GM23338 (cell line): ENCODE data around the gene TTC28. TPM values are rescaled to one million over a fixed set of nuclear protein-coding genes. Genes with fewer than 3 reads are reported as not detected.

Source experiments
- ATAC-seq: fragments of 200-7000 bp; cut with Tn5 transposase; 3 replicates; pipeline ENCODE4 v1.9.1; 2020
- DNase-seq: peaks from one replicate; pipeline ENCODE4 v3.0.0-alpha.2; 2015; ENCODE audit warnings: low spot score
- H2AFZ ChIP-seq: fragments of 200-600 bp; sonication (generic); 2 replicates; pipeline ENCODE4 v1.8.0; 2016; ENCODE audit warnings: antibody characterized with exemption, mild to moderate bottlenecking, moderate library complexity
- H3F3A ChIP-seq: fragments of 200-600 bp; sonication (generic); replicated peaks from 2 replicates; pipeline ENCODE4 v1.8.0; 2017; ENCODE audit warnings: antibody characterized with exemption, mixed run types, low read depth
- H3K27ac ChIP-seq: fragments of 200-600 bp; sonication (generic); 2 replicates; pipeline ENCODE4 v1.6.1; 2016; ENCODE audit warnings: low read depth
- H3K27me3 ChIP-seq: fragments of 200-600 bp; sonication (generic); 2 replicates; pipeline ENCODE4 v1.8.0; 2016; ENCODE audit warnings: mild to moderate bottlenecking, mixed run types, moderate library complexity; ENCODE audit not compliant: insufficient read depth
- H3K36me3 ChIP-seq: fragments of 200-600 bp; sonication (generic); 2 replicates; pipeline ENCODE4 v1.8.0; 2016; ENCODE audit warnings: mild to moderate bottlenecking; ENCODE audit not compliant: insufficient read depth
- H3K4me1 ChIP-seq: fragments of 200-600 bp; sonication (generic); 2 replicates; pipeline ENCODE4 v1.8.0; 2016; ENCODE audit warnings: mild to moderate bottlenecking, moderate library complexity; ENCODE audit not compliant: insufficient read depth
- H3K4me2 ChIP-seq: fragments of 200-600 bp; sonication (generic); 2 replicates; pipeline ENCODE4 v1.7.1; 2017; ENCODE audit warnings: mixed run types
- H3K4me3 ChIP-seq: fragments of 200-600 bp; sonication (generic); 2 replicates; pipeline ENCODE4 v1.6.1; 2016; ENCODE audit warnings: mixed run types
- H3K79me2 ChIP-seq: fragments of 200-600 bp; sonication (generic); replicated peaks from 2 replicates; pipeline ENCODE4 v1.8.0; 2017; ENCODE audit warnings: mild to moderate bottlenecking; ENCODE audit not compliant: insufficient read depth
- H3K9me2 ChIP-seq: fragments of 200-600 bp; sonication (generic); 2 replicates; pipeline ENCODE4 v1.8.0; 2017; ENCODE audit not compliant: insufficient read depth
- H4K20me1 ChIP-seq: fragments of 200-600 bp; sonication (generic); replicated peaks from 2 replicates; pipeline ENCODE4 v1.8.0; 2017; ENCODE audit warnings: mild to moderate bottlenecking; ENCODE audit not compliant: insufficient read depth
- H3K27ac Mint-ChIP-seq: 2 replicates; pipeline ENCODE4 v1.8.0; 2020; ENCODE audit warnings: inconsistent platforms, mild to moderate bottlenecking, moderate library complexity, mixed read lengths
- H3K27me3 Mint-ChIP-seq: 3 replicates; pipeline ENCODE4 v1.8.0; 2022; ENCODE audit warnings: low read depth, mild to moderate bottlenecking, moderate library complexity, mixed read lengths, inconsistent platforms; ENCODE audit not compliant: insufficient read depth, poor library complexity
- H3K36me3 Mint-ChIP-seq: 3 replicates; pipeline ENCODE4 v1.8.0; 2021; ENCODE audit warnings: low read depth, mild to moderate bottlenecking, inconsistent platforms, moderate library complexity, mixed read lengths
- H3K4me1 Mint-ChIP-seq: 3 replicates; pipeline ENCODE4 v1.8.0; 2020; ENCODE audit warnings: mild to moderate bottlenecking, inconsistent platforms, mixed read lengths
- H3K4me3 Mint-ChIP-seq: 3 replicates; pipeline ENCODE4 v1.8.0; 2021; ENCODE audit warnings: moderate library complexity, mild to moderate bottlenecking, inconsistent platforms, mixed read lengths
- H3K9me3 Mint-ChIP-seq: 3 replicates; pipeline ENCODE4 v1.8.0; 2020; ENCODE audit warnings: moderate library complexity, mild to moderate bottlenecking, inconsistent platforms, mixed read lengths
- CREB1 ChIP-seq: fragments of 250-450 bp; sonication (Bioruptor Pico); IDR thresholded peaks from 2 replicates; pipeline ENCODE4 v1.5.0; 2020; ENCODE audit warnings: low read depth, mild to moderate bottlenecking, moderate library complexity
- EZH2phosphoT487 ChIP-seq: fragments of 200-600 bp; sonication (generic); IDR thresholded peaks from one replicate; pipeline ENCODE4 v1.8.1; 2018; ENCODE audit warnings: antibody characterized with exemption; ENCODE audit not compliant: unreplicated experiment
- JUNB ChIP-seq: IDR thresholded peaks from one replicate; pipeline ENCODE4 v1.6.1; 2016; ENCODE audit warnings: antibody characterized with exemption; ENCODE audit not compliant: unreplicated experiment
- POLR2AphosphoS5 ChIP-seq: IDR thresholded peaks from 2 replicates; pipeline ENCODE4 v1.6.1; 2016; ENCODE audit warnings: antibody characterized with exemption, low read depth
- STAT1 ChIP-seq: IDR thresholded peaks from one replicate; pipeline ENCODE4 v1.6.1; 2016; ENCODE audit warnings: antibody characterized with exemption; ENCODE audit not compliant: unreplicated experiment
- ZNF114 ChIP-seq: fragments of 250-450 bp; sonication (Bioruptor Pico); IDR thresholded peaks from 2 replicates; pipeline ENCODE4 v1.5.0; 2020; ENCODE audit warnings: mild to moderate bottlenecking, moderate library complexity
- ZNF331 ChIP-seq: fragments of 250-450 bp; sonication (Bioruptor Pico); IDR thresholded peaks from 2 replicates; pipeline ENCODE4 v1.5.0; 2020; ENCODE audit warnings: low read depth, mild to moderate bottlenecking, moderate library complexity
- ZNF462 ChIP-seq: fragments of 250-450 bp; sonication (Bioruptor Pico); IDR thresholded peaks from 2 replicates; pipeline ENCODE4 v1.5.0; 2020; ENCODE audit warnings: mild to moderate bottlenecking, moderate library complexity
- polyA plus RNA-seq: library from polyadenylated mRNA; unstranded; fragments of >200 nt; fragmentation: Nextera tagmentation; extraction: Ambion mirVana; gene quantifications from 2 replicates; pipeline ENCODE4 v1.2.1, GENCODE V29; 2016
- total RNA-seq: library from RNA; depleted of rRNA; stranded (reverse); fragments of >200 nt; shearing (Covaris generic); gene quantifications from 2 replicates; pipeline ENCODE4 v1.2.3, GENCODE V29; 2014
- TF ChIP-seq, protein P1 (sequence below): IDR thresholded peaks from one replicate; pipeline ENCODE4 v1.6.1; 2018; ENCODE audit warnings: antibody characterized with exemption; ENCODE audit not compliant: unreplicated experiment
- TF ChIP-seq, protein P2 (sequence below), 2 experiments: fragments of 200-600 bp in 1 of 2; sonication (generic) in 1 of 2; conservative IDR thresholded peaks; 2 replicates each; pipeline versions ENCODE4 v1.5.1 to v1.6.1; 2016 to 2017; ENCODE audit warnings: antibody characterized with exemption in 2 of 2, low read depth in 2 of 2, mild to moderate bottlenecking in 2 of 2, moderate library complexity in 1 of 2
- TF ChIP-seq, protein P3 (sequence below): IDR thresholded peaks from 2 replicates; pipeline ENCODE4 v1.6.1; 2016; ENCODE audit warnings: antibody characterized with exemption

Gene TTC28
- total and polyA plus RNA-seq, 2 experiments from 2014 or later, result 4.5 to 16.1 TPM

DNA sequence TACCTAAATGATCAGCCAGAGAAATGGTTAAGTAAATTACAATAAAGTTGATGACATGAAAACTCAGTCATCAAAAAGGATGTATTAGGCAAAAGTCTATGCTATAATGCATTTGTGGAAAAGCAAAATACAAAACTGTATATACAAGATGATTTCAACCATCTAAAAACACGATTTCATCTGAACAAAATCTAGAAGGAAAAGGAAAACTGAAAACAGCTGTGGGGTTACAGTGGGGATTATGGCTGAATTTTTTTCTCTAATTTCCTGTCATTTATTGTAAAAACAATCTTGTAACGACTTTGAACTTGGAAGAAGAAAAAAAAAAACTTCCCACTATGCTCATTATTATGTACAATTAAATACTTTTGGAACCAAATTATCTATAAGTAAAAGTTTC lies 31.7 kb upstream of the TTC28 start:
- H3K27me3 ChIP-seq, result no peaks in the 10 kb centered on the region
- TF ChIP-seq, protein P1, sequence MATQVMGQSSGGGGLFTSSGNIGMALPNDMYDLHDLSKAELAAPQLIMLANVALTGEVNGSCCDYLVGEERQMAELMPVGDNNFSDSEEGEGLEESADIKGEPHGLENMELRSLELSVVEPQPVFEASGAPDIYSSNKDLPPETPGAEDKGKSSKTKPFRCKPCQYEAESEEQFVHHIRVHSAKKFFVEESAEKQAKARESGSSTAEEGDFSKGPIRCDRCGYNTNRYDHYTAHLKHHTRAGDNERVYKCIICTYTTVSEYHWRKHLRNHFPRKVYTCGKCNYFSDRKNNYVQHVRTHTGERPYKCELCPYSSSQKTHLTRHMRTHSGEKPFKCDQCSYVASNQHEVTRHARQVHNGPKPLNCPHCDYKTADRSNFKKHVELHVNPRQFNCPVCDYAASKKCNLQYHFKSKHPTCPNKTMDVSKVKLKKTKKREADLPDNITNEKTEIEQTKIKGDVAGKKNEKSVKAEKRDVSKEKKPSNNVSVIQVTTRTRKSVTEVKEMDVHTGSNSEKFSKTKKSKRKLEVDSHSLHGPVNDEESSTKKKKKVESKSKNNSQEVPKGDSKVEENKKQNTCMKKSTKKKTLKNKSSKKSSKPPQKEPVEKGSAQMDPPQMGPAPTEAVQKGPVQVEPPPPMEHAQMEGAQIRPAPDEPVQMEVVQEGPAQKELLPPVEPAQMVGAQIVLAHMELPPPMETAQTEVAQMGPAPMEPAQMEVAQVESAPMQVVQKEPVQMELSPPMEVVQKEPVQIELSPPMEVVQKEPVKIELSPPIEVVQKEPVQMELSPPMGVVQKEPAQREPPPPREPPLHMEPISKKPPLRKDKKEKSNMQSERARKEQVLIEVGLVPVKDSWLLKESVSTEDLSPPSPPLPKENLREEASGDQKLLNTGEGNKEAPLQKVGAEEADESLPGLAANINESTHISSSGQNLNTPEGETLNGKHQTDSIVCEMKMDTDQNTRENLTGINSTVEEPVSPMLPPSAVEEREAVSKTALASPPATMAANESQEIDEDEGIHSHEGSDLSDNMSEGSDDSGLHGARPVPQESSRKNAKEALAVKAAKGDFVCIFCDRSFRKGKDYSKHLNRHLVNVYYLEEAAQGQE, result no peak
- TF ChIP-seq POLR2AphosphoS5 (no peak), STAT1 (no peak), ZNF331 (CRISPR knock-in tag) (no peak), EZH2phosphoT487 (no peak), ZNF114 (CRISPR knock-in tag) (no peak), CREB1 (CRISPR knock-in tag) (no peak), ZNF462 (CRISPR knock-in tag) (no peak), JUNB (no peak)
- TF ChIP-seq, protein P2, sequence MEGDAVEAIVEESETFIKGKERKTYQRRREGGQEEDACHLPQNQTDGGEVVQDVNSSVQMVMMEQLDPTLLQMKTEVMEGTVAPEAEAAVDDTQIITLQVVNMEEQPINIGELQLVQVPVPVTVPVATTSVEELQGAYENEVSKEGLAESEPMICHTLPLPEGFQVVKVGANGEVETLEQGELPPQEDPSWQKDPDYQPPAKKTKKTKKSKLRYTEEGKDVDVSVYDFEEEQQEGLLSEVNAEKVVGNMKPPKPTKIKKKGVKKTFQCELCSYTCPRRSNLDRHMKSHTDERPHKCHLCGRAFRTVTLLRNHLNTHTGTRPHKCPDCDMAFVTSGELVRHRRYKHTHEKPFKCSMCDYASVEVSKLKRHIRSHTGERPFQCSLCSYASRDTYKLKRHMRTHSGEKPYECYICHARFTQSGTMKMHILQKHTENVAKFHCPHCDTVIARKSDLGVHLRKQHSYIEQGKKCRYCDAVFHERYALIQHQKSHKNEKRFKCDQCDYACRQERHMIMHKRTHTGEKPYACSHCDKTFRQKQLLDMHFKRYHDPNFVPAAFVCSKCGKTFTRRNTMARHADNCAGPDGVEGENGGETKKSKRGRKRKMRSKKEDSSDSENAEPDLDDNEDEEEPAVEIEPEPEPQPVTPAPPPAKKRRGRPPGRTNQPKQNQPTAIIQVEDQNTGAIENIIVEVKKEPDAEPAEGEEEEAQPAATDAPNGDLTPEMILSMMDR (conservative IDR thresholded peaks at IDR 0.05; ENCODE audit: low read depth in 2 of 2), result no peak
- TF ChIP-seq, protein P3, sequence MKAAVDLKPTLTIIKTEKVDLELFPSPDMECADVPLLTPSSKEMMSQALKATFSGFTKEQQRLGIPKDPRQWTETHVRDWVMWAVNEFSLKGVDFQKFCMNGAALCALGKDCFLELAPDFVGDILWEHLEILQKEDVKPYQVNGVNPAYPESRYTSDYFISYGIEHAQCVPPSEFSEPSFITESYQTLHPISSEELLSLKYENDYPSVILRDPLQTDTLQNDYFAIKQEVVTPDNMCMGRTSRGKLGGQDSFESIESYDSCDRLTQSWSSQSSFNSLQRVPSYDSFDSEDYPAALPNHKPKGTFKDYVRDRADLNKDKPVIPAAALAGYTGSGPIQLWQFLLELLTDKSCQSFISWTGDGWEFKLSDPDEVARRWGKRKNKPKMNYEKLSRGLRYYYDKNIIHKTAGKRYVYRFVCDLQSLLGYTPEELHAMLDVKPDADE, result no peak
- H3K4me2 ChIP-seq, result no peak overlapping the region
- H3K9me2 ChIP-seq, result no peaks in the 10 kb centered on the region
- no peak overlapping the region for H3K27ac Mint-ChIP-seq
- H3K4me3 Mint-ChIP-seq, result no peak overlapping the region
- H3F3A ChIP-seq, result no peaks in the 10 kb centered on the region
- peaks cover 2% of the 10 kb centered on the region for H3K27me3 Mint-ChIP-seq
- no peaks in the 10 kb centered on the region for H3K9me3 Mint-ChIP-seq
- H3K79me2 ChIP-seq, result no peaks in the 10 kb centered on the region
- H3K27ac ChIP-seq, result no peak overlapping the region
- DNase-seq (no peak), ATAC-seq (no peak)
- H3K4me3 ChIP-seq, result no peak overlapping the region
- H4K20me1 ChIP-seq, result peaks cover 3% of the 10 kb centered on the region; the same call in 1 of the 2 replicates
- H3K4me1 ChIP-seq, result no peaks in the 10 kb centered on the region
- no peak overlapping the region for H2AFZ ChIP-seq
- peaks cover 27% of the 10 kb centered on the region for H3K36me3 ChIP-seq
- no peaks in the 10 kb centered on the region for H3K4me1 Mint-ChIP-seq
- H3K36me3 Mint-ChIP-seq, result peaks cover 72% of the 10 kb centered on the region
